Uterus (tissue), 2 donors: Measurements from ENCODE around the gene CLEC4M.
A peak's percentile ranks its signal among the peaks of the same experiment; 100 is the strongest.

Experiments
- POLR2A ChIP-seq, 2 donors: fragments of 450-650 bp; IDR thresholded peaks; one replicate each; pipeline ENCODE4 v1.6.1; 2016; ENCODE audit warnings: antibody characterized with exemption in 2 of 2, mild to moderate bottlenecking in 1 of 2, moderate library complexity in 1 of 2
- TF ChIP-seq, protein P1 (sequence below), 4 experiments: fragments of 200-600 bp in 2 of 4; fragments of 450-650 bp in 2 of 4; sonication (generic) in 2 of 4; IDR thresholded peaks; one replicate each; pipeline ENCODE4 v1.5.1; 2016 to 2019; ENCODE audit warnings: antibody characterized with exemption in 4 of 4, mild to moderate bottlenecking in 2 of 4, moderate library complexity in 1 of 4

DNA sequence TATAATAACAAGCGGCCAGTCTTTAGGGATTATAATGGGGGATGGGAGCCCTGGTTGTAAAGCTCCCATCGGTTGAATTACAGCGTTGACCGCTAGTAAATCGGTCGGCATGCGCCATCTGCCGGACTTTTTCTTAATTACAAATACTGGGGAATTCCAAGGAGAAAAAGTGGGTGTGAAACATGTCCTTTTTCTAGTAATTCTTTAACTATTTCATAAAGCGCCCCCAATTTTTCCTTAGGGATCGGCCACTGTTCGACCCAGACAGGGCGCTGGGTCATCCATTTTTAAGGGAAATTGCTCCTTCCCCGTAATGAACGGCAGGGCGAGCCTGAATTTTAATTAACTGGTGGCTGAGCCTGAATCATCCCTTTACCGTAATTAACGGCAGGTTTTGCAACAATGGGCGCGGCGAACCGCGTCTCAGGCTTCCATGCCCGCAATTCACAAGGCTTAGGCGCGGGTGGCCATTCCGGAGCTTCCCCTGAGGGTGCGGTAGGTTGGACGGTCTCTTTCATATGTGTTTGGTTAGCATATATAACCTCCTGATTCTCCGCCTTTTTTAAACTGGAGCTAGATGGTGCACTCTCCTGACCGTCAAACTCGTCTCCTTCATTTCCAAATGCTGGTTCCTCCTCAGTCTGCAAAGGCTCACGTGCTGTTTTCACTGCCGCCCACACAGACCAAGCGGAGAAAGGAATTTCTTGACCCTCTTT is 36.8 kb downstream of the CLEC4M start:
- TF ChIP-seq, protein P1, sequence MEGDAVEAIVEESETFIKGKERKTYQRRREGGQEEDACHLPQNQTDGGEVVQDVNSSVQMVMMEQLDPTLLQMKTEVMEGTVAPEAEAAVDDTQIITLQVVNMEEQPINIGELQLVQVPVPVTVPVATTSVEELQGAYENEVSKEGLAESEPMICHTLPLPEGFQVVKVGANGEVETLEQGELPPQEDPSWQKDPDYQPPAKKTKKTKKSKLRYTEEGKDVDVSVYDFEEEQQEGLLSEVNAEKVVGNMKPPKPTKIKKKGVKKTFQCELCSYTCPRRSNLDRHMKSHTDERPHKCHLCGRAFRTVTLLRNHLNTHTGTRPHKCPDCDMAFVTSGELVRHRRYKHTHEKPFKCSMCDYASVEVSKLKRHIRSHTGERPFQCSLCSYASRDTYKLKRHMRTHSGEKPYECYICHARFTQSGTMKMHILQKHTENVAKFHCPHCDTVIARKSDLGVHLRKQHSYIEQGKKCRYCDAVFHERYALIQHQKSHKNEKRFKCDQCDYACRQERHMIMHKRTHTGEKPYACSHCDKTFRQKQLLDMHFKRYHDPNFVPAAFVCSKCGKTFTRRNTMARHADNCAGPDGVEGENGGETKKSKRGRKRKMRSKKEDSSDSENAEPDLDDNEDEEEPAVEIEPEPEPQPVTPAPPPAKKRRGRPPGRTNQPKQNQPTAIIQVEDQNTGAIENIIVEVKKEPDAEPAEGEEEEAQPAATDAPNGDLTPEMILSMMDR (IDR thresholded peaks at IDR 0.05) = peak; percentile 31 to 73 (median 62)
- no peak for TF ChIP-seq POLR2A (IDR thresholded peaks at IDR 0.05)
